ENCODE measurements around the gene TUFT1. TPM values are rescaled to one million over a fixed set of nuclear protein-coding genes. Genes with fewer than 3 reads are reported as not detected.

Gene TUFT1
- total RNA-seq, 4 donors from 2014 or later = 3.3 to 8.1 (median 5.3) TPM

- Histone ChIP-seq H3K4me3 (no peak overlapping the region), H3K36me3 (no peaks in the 10 kb centered on the region), H3K27ac (no peak overlapping the region), H3K9me3 (no peaks in the 10 kb centered on the region), H3K4me1 (peaks cover 0 to 3% (median 0%) of the 10 kb centered on the region in 4 donors), H3K27me3 (no peaks in the 10 kb centered on the region)
- TF ChIP-seq CTCF (IDR thresholded peaks at IDR 0.05) (no peak), POLR2A (IDR thresholded peaks at IDR 0.05) (no peak), EP300 (IDR thresholded peaks at IDR 0.05) (no peak)
- no peak for DNase-seq (ENCODE audit: low spot score in 2 of 2)
- 91 to 94% methylated on average over 4 of the region's 4 CpGs for WGBS, 2 donors
Observed at GRCh38 chr1:151553659-151554058, 13.6 kb downstream of the TUFT1 start.

- Histone ChIP-seq H3K4me3 (no peak overlapping the region), H3K9me3 (no peaks in the 10 kb centered on the region), H3K27ac (no peak overlapping the region), H3K4me1 (no peaks in the 10 kb centered on the region), H3K27me3 (no peaks in the 10 kb centered on the region), H3K36me3 (no peaks in the 10 kb centered on the region)
- WGBS, 2 donors = 74 to 82% methylated on average over 2 of the region's 2 CpGs
- no peak for DNase-seq (ENCODE audit: low spot score in 2 of 2)
- TF ChIP-seq CTCF (IDR thresholded peaks at IDR 0.05) (no peak), EP300 (IDR thresholded peaks at IDR 0.05) (no peak), POLR2A (IDR thresholded peaks at IDR 0.05) (no peak)
Observed at GRCh38 chr1:151556052-151556451, 15.9 kb downstream of the TUFT1 start.

- peaks cover 0 to 32% (median 3%) of the 10 kb centered on the region in 3 donors for H3K36me3 ChIP-seq
- WGBS, 2 donors = 82 to 85% methylated on average over 1 of the region's 1 CpG
Observed at GRCh38 chr1:151562661-151563060, 22.6 kb downstream of the TUFT1 start.

GRCh38 chr1:151563376-151563775 lies 23.3 kb downstream of the TUFT1 start:
- no peak for DNase-seq (ENCODE audit: low spot score in 2 of 2)
- Histone ChIP-seq H3K27ac (no peak overlapping the region), H3K27me3 (no peaks in the 10 kb centered on the region), H3K4me1 (no peaks in the 10 kb centered on the region), H3K36me3 (peaks cover 0 to 32% (median 3%) of the 10 kb centered on the region in 3 donors), H3K9me3 (no peaks in the 10 kb centered on the region), H3K4me3 (no peak overlapping the region)
- no peak for TF ChIP-seq POLR2A (IDR thresholded peaks at IDR 0.05)
- TF ChIP-seq CTCF (IDR thresholded peaks at IDR 0.05) = no peak
- TF ChIP-seq EP300 (IDR thresholded peaks at IDR 0.05) = no peak
- WGBS, 2 donors = 39 to 66% methylated on average over 2 of the region's 2 CpGs

More at GRCh38 chr1:151562661-151563060, 22.6 kb downstream of the TUFT1 start:
- Histone ChIP-seq H3K4me1 (no peaks in the 10 kb centered on the region), H3K9me3 (no peaks in the 10 kb centered on the region), H3K4me3 (no peak overlapping the region), H3K27ac (no peak overlapping the region), H3K27me3 (no peaks in the 10 kb centered on the region)
- TF ChIP-seq EP300 (IDR thresholded peaks at IDR 0.05) (no peak), POLR2A (IDR thresholded peaks at IDR 0.05) (no peak)
- no peak for DNase-seq (ENCODE audit: low spot score in 2 of 2)

GRCh38 chr1:151565502-151566189 lies 25.5 kb downstream of the TUFT1 start:
- H3K9me3 ChIP-seq = no peaks in the 10 kb centered on the region
- H3K4me3 ChIP-seq = no peak overlapping the region
- TF ChIP-seq EP300 (IDR thresholded peaks at IDR 0.05) (no peak), CTCF (IDR thresholded peaks at IDR 0.05) (no peak), POLR2A (IDR thresholded peaks at IDR 0.05) (no peak)
- H3K27ac ChIP-seq = no peak overlapping the region
- H3K27me3 ChIP-seq = no peaks in the 10 kb centered on the region
- DNase-seq (ENCODE audit: low spot score in 2 of 2) = no peak
- H3K36me3 ChIP-seq = peaks cover 0 to 51% (median 3%) of the 10 kb centered on the region in 3 donors
- 38 to 47% methylated on average over 5 of the region's 5 CpGs for WGBS, 2 donors
- H3K4me1 ChIP-seq = no peaks in the 10 kb centered on the region

Data from tibial nerve (tissue), 4 donors.